Measurements from ENCODE around the gene HOXA6. TPM values are rescaled to one million over a fixed set of nuclear protein-coding genes. Genes with fewer than 3 reads are reported as not detected.

Gene HOXA6
- total RNA-seq, 1 donor from 2014 or later: 15.3 TPM

GRCh38 chr7:27182861-27183681, 35.5 kb upstream of the HOXA6 start:
- no peak overlapping the region for H3K27ac ChIP-seq

GRCh38 chr7:27182285-27182841, 34.8 kb upstream of the HOXA6 start:
- no peak for TF ChIP-seq CTCF (IDR thresholded peaks at IDR 0.05)
- intact Hi-C loops (cut with DNase I): loop anchor here (5.0 kb wide), 1 partner anchor 815 kb away; no protein-coding TSS in a partner anchor
- Histone ChIP-seq H3K4me3 (no peak overlapping the region), H3K9me3 (no peaks in the 10 kb centered on the region), H3K36me3 (no peaks in the 10 kb centered on the region), H3K4me1 (peaks cover 2 to 15% of the 10 kb centered on the region in 2 donors), H3K27me3 (peaks cover 33% of the 10 kb centered on the region), H3K27ac (no peak overlapping the region)
- no peak for DNase-seq (ENCODE audit: low spot score in 2 of 2)

More at GRCh38 chr7:27182861-27183681, 35.5 kb upstream of the HOXA6 start:
- peak overlapping the region in 1 of 2 donors; percentile 44 for H3K4me3 ChIP-seq
- H3K9me3 ChIP-seq: no peaks in the 10 kb centered on the region
- intact Hi-C loops (cut with DNase I): loop anchor here (5.0 kb wide), 1 partner anchor 816 kb away; no protein-coding TSS in a partner anchor
- DNase-seq (ENCODE audit: low spot score in 2 of 2): peak; percentile 4 to 53
- peaks cover 2 to 18% of the 10 kb centered on the region in 2 donors for H3K4me1 ChIP-seq
- TF ChIP-seq CTCF (IDR thresholded peaks at IDR 0.05): no peak
- H3K36me3 ChIP-seq: no peaks in the 10 kb centered on the region
- peaks cover 38% of the 10 kb centered on the region for H3K27me3 ChIP-seq

GRCh38 chr7:27181795-27182275, 34.3 kb upstream of the HOXA6 start:
- H3K4me1 ChIP-seq: peaks cover 2 to 15% of the 10 kb centered on the region in 2 donors
- H3K27me3 ChIP-seq: peaks cover 28% of the 10 kb centered on the region
- no peaks in the 10 kb centered on the region for H3K36me3 ChIP-seq
- H3K27ac ChIP-seq: no peak overlapping the region
- no peaks in the 10 kb centered on the region for H3K9me3 ChIP-seq
- TF ChIP-seq CTCF (IDR thresholded peaks at IDR 0.05): no peak
- no peak overlapping the region for H3K4me3 ChIP-seq
- DNase-seq (ENCODE audit: low spot score in 2 of 2): peak; percentile 6 to 50
- intact Hi-C loops (cut with DNase I): loop anchor here (5.0 kb wide), 1 partner anchor 815 kb away; no protein-coding TSS in a partner anchor

- peaks cover 23% of the 10 kb centered on the region for H3K27me3 ChIP-seq
- intact Hi-C loops (cut with DNase I): loop anchor here (5.0 kb wide), 1 partner anchor 813 kb away; no protein-coding TSS in a partner anchor
- TF ChIP-seq CTCF (IDR thresholded peaks at IDR 0.05): no peak
- no peaks in the 10 kb centered on the region for H3K9me3 ChIP-seq
- no peaks in the 10 kb centered on the region for H3K36me3 ChIP-seq
- H3K27ac ChIP-seq: no peak overlapping the region
- peak in 1 of 2 donors; percentile 53 for DNase-seq (ENCODE audit: low spot score in 2 of 2)
- H3K4me3 ChIP-seq: no peak overlapping the region
- H3K4me1 ChIP-seq: peaks cover 2 to 15% of the 10 kb centered on the region in 2 donors
Measured at GRCh38 chr7:27180431-27181420, 33.2 kb upstream of the HOXA6 start.

Measured in ascending aorta (tissue), 2 donors.